Measurements from ENCODE around the gene CCDC106.

DNA sequence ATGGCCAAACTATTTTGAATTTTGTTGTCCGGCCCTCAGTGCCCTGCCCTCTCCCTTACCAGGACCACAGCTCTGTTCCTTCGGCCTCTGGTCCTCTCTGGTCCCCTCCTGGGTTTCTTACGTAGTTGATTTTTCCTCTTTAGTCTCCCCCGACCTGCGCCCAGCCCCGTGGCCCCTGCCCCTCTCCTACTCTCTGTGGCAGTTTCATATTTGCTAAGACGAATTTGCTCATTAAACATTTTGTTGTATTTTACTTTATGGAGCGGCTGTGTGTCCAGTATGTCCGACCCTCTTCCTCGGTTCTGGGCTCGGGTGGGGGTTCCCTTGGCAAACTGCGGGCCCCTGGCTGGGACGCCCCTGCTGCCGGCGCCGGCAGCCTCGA is 26.4 kb downstream of the CCDC106 start:
- TF ChIP-seq, protein P1, sequence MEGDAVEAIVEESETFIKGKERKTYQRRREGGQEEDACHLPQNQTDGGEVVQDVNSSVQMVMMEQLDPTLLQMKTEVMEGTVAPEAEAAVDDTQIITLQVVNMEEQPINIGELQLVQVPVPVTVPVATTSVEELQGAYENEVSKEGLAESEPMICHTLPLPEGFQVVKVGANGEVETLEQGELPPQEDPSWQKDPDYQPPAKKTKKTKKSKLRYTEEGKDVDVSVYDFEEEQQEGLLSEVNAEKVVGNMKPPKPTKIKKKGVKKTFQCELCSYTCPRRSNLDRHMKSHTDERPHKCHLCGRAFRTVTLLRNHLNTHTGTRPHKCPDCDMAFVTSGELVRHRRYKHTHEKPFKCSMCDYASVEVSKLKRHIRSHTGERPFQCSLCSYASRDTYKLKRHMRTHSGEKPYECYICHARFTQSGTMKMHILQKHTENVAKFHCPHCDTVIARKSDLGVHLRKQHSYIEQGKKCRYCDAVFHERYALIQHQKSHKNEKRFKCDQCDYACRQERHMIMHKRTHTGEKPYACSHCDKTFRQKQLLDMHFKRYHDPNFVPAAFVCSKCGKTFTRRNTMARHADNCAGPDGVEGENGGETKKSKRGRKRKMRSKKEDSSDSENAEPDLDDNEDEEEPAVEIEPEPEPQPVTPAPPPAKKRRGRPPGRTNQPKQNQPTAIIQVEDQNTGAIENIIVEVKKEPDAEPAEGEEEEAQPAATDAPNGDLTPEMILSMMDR (IDR thresholded peaks at IDR 0.05) = no peak
- no peak for TF ChIP-seq POLR2A (IDR thresholded peaks at IDR 0.05)

All from vagina (tissue), 2 donors.